Endothelial cell (in vitro differentiated cells): ENCODE measurements around the gene FOXM1. TPM values are rescaled to one million over a fixed set of nuclear protein-coding genes. Genes with fewer than 3 reads are reported as not detected.
A peak's percentile ranks its signal among the peaks of the same experiment; 100 is the strongest.

Source experiments
- DNase-seq: peaks from one replicate; pipeline ENCODE4 v3.0.0; 2021; ENCODE audit warnings: low spot score
- H3K27ac Mint-ChIP-seq: one replicate; pipeline ENCODE4 v1.8.0; 2021; ENCODE audit warnings: mixed read lengths, inconsistent platforms; ENCODE audit not compliant: unreplicated experiment
- H3K27me3 Mint-ChIP-seq: one replicate; pipeline ENCODE4 v1.8.0; 2021; ENCODE audit warnings: mild to moderate bottlenecking, moderate library complexity, mixed read lengths, inconsistent platforms; ENCODE audit not compliant: unreplicated experiment
- H3K36me3 Mint-ChIP-seq: one replicate; pipeline ENCODE4 v1.8.0; 2021; ENCODE audit warnings: mild to moderate bottlenecking, low read depth, mixed read lengths, inconsistent platforms; ENCODE audit not compliant: unreplicated experiment
- H3K4me1 Mint-ChIP-seq: one replicate; pipeline ENCODE4 v1.8.0; 2021; ENCODE audit warnings: mild to moderate bottlenecking, mixed read lengths, inconsistent platforms; ENCODE audit not compliant: unreplicated experiment
- H3K4me3 Mint-ChIP-seq: one replicate; pipeline ENCODE4 v1.8.0; 2021; ENCODE audit warnings: mild to moderate bottlenecking, mixed read lengths, inconsistent platforms; ENCODE audit not compliant: unreplicated experiment
- H3K9me3 Mint-ChIP-seq: one replicate; pipeline ENCODE4 v1.8.0; 2021; ENCODE audit warnings: mixed read lengths, inconsistent platforms; ENCODE audit not compliant: unreplicated experiment
- CTCF ChIP-seq: fragments of 200-600 bp; sonication (generic); IDR thresholded peaks from one replicate; pipeline ENCODE4 v1.5.0; 2021; ENCODE audit warnings: antibody characterized with exemption; ENCODE audit not compliant: unreplicated experiment
- total RNA-seq: library from RNA; stranded (reverse); fragmentation: NEBNext Ultra II Directional; extraction: Animal tissue kit (Norgen Biotek cat#: 25700); gene quantifications from one replicate; pipeline ENCODE4 v1.2.1, GENCODE V29; 2021; ENCODE audit not compliant: unreplicated experiment

Gene FOXM1
- total RNA-seq, 1 donor from 2014 or later: 24.3 TPM

- Mint-ChIP-seq H3K9me3 (no peaks in the 10 kb centered on the region), H3K4me1 (no peaks in the 10 kb centered on the region), H3K36me3 (peaks cover 1% of the 10 kb centered on the region), H3K27me3 (peaks cover 6% of the 10 kb centered on the region), H3K27ac (no peak overlapping the region), H3K4me3 (no peak overlapping the region)
- no peak for DNase-seq
- no peak for TF ChIP-seq CTCF
Measured at GRCh38 chr12:2854669-2855453, 22.1 kb downstream of the FOXM1 start.

GRCh38 chr12:2853626-2854025 lies 23.3 kb downstream of the FOXM1 start:
- Mint-ChIP-seq H3K36me3 (peaks cover 3% of the 10 kb centered on the region), H3K27me3 (peaks cover 6% of the 10 kb centered on the region), H3K27ac (no peak overlapping the region), H3K4me3 (no peak overlapping the region), H3K4me1 (no peaks in the 10 kb centered on the region), H3K9me3 (no peaks in the 10 kb centered on the region)
- DNase-seq: peak; percentile 93
- peak; percentile 72 for TF ChIP-seq CTCF

- Mint-ChIP-seq H3K27me3 (peaks cover 8% of the 10 kb centered on the region), H3K27ac (no peak overlapping the region), H3K4me1 (no peaks in the 10 kb centered on the region), H3K4me3 (no peak overlapping the region), H3K36me3 (peaks cover 3% of the 10 kb centered on the region), H3K9me3 (no peaks in the 10 kb centered on the region)
- DNase-seq: no peak
- no peak for TF ChIP-seq CTCF
Measured at GRCh38 chr12:2851931-2852330, 25.0 kb downstream of the FOXM1 start.

- Mint-ChIP-seq H3K36me3 (peaks cover 3% of the 10 kb centered on the region), H3K27ac (no peak overlapping the region), H3K27me3 (peaks cover 1% of the 10 kb centered on the region), H3K4me3 (no peak overlapping the region), H3K9me3 (no peaks in the 10 kb centered on the region), H3K4me1 (peaks cover 16% of the 10 kb centered on the region)
- DNase-seq: peak; percentile 18
- no peak for TF ChIP-seq CTCF
Measured at GRCh38 chr12:2845280-2845679, 31.7 kb downstream of the FOXM1 start.

GRCh38 chr12:2844786-2845185 lies 32.2 kb downstream of the FOXM1 start:
- Mint-ChIP-seq H3K27me3 (peaks cover 1% of the 10 kb centered on the region), H3K27ac (peak overlapping the region; percentile 62), H3K4me3 (peak overlapping the region; percentile 56), H3K36me3 (peaks cover 3% of the 10 kb centered on the region), H3K9me3 (no peaks in the 10 kb centered on the region), H3K4me1 (peaks cover 16% of the 10 kb centered on the region)
- no peak for TF ChIP-seq CTCF
- no peak for DNase-seq
